Peyer's patch (tissue), 4 donors: ENCODE data around the gene CRACR2A. TPM values are rescaled to one million over a fixed set of nuclear protein-coding genes. Genes with fewer than 3 reads are reported as not detected.

Experiments
- DNase-seq, 3 donors: peaks; one replicate each; pipeline ENCODE4 v3.0.0-alpha.2; 2017 to 2019
- H3K27ac ChIP-seq, 4 donors: fragments of 200-600 bp; sonication (generic); one replicate each; pipeline ENCODE4 v1.5.1; 2016 to 2019
- H3K27me3 ChIP-seq, 2 donors: fragments of 200-600 bp; sonication (generic); one replicate each; pipeline ENCODE4 v1.5.1; 2019
- H3K36me3 ChIP-seq, 3 donors: fragments of 200-600 bp; sonication (generic); one replicate each; pipeline ENCODE4 v1.5.1; 2016 to 2019
- H3K4me1 ChIP-seq, 4 donors: fragments of 200-600 bp; sonication (generic); one replicate each; pipeline ENCODE4 v1.5.1; 2016 to 2019
- H3K4me3 ChIP-seq, 4 donors: fragments of 200-600 bp; sonication (generic); 1 replicate in 3 of 4; 2 replicates in 1 of 4; pipeline ENCODE4 v1.5.1; 2016 to 2019; ENCODE audit warnings: mild to moderate bottlenecking in 1 of 4
- H3K9me3 ChIP-seq, 4 donors: fragments of 200-600 bp; sonication (generic); one replicate each; pipeline ENCODE4 v1.5.1; 2016 to 2019; ENCODE audit warnings: mild to moderate bottlenecking in 1 of 4
- POLR2A ChIP-seq, 2 donors: fragments of 450-650 bp; IDR thresholded peaks; one replicate each; pipeline ENCODE4 v1.5.1; 2017; ENCODE audit warnings: antibody characterized with exemption in 2 of 2, mild to moderate bottlenecking in 2 of 2, moderate library complexity in 2 of 2
- total RNA-seq, 4 donors: library from RNA; depleted of rRNA; stranded (reverse); fragments of >200 nt; gene quantifications; one replicate each; pipeline ENCODE4 v1.1.0, GENCODE V29; 2016
- TF ChIP-seq, protein P1 (sequence below), 6 experiments: fragments of 450-650 bp in 4 of 6; fragments of 200-600 bp in 2 of 6; sonication (generic) in 1 of 6; IDR thresholded peaks; one replicate each; pipeline ENCODE4 v1.5.1; 2017 to 2019; ENCODE audit warnings: antibody characterized with exemption in 6 of 6, mild to moderate bottlenecking in 3 of 6, moderate library complexity in 1 of 6

CRACR2A gene
- total RNA-seq, 4 donors from 2014 or later: 52.3 to 81.7 (median 65.9) TPM

DNA sequence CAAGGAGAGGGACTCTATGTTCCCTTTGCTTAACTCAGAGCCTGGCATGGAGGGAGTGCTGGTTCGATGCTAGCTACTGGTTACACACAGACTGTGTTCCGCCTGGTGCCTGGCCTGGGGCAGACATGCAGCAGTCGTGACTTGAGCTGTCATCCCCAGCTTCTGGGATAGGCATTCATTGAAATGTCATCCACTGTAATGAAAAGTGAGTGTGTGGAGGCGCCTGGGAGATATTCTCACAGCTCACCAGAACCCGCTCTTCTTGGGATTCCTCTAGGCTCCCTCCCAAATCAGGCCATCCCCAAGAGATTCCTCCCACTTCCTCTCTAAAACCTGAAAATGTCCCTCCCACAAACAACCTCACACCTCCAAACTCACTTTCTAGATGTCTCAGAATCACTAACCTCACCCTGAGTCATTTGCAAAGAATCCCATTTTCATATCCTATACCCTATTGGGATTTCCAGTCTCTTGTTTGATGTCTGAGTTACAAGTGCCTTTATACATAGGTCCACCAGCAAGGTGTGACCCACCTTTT lies 82.8 kb downstream of the CRACR2A start:
- no peak for TF ChIP-seq POLR2A (IDR thresholded peaks at IDR 0.05)
- TF ChIP-seq, protein P1, sequence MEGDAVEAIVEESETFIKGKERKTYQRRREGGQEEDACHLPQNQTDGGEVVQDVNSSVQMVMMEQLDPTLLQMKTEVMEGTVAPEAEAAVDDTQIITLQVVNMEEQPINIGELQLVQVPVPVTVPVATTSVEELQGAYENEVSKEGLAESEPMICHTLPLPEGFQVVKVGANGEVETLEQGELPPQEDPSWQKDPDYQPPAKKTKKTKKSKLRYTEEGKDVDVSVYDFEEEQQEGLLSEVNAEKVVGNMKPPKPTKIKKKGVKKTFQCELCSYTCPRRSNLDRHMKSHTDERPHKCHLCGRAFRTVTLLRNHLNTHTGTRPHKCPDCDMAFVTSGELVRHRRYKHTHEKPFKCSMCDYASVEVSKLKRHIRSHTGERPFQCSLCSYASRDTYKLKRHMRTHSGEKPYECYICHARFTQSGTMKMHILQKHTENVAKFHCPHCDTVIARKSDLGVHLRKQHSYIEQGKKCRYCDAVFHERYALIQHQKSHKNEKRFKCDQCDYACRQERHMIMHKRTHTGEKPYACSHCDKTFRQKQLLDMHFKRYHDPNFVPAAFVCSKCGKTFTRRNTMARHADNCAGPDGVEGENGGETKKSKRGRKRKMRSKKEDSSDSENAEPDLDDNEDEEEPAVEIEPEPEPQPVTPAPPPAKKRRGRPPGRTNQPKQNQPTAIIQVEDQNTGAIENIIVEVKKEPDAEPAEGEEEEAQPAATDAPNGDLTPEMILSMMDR (IDR thresholded peaks at IDR 0.05): no peak
- Histone ChIP-seq H3K9me3 (no peaks in the 10 kb centered on the region), H3K27ac (no peak overlapping the region), H3K36me3 (peaks cover 0 to 7% (median 0%) of the 10 kb centered on the region in 3 donors), H3K4me1 (no peaks in the 10 kb centered on the region), H3K4me3 (no peak overlapping the region), H3K27me3 (no peaks in the 10 kb centered on the region)
- DNase-seq: no peak

DNA sequence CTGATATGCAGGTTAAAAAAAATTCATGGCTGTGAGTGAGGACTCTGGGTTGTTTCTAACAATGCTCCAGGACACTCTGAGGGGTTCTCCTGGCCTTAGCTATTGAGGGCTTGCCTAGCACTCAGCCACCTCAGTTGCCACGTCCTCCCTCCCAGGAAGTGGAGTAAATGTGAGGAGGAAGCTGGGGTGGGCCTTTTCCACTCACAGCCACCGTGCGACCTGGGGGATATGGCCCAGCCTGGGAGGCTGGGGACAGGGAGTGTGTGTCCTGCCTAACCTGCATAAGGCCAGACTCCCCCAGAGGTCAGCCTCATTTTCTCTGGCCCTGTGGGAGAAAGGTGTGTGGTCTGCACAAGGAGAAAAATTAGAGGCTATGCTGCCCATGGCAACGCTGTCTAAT lies 83.3 kb downstream of the CRACR2A start:
- peaks cover 0 to 7% (median 0%) of the 10 kb centered on the region in 3 donors for H3K36me3 ChIP-seq
- H3K27me3 ChIP-seq: no peaks in the 10 kb centered on the region
- H3K27ac ChIP-seq: no peak overlapping the region
- DNase-seq: no peak
- H3K9me3 ChIP-seq: no peaks in the 10 kb centered on the region
- no peak overlapping the region for H3K4me3 ChIP-seq
- H3K4me1 ChIP-seq: no peaks in the 10 kb centered on the region
- TF ChIP-seq POLR2A (IDR thresholded peaks at IDR 0.05): no peak
- TF ChIP-seq, protein P1 (IDR thresholded peaks at IDR 0.05): no peak

DNA sequence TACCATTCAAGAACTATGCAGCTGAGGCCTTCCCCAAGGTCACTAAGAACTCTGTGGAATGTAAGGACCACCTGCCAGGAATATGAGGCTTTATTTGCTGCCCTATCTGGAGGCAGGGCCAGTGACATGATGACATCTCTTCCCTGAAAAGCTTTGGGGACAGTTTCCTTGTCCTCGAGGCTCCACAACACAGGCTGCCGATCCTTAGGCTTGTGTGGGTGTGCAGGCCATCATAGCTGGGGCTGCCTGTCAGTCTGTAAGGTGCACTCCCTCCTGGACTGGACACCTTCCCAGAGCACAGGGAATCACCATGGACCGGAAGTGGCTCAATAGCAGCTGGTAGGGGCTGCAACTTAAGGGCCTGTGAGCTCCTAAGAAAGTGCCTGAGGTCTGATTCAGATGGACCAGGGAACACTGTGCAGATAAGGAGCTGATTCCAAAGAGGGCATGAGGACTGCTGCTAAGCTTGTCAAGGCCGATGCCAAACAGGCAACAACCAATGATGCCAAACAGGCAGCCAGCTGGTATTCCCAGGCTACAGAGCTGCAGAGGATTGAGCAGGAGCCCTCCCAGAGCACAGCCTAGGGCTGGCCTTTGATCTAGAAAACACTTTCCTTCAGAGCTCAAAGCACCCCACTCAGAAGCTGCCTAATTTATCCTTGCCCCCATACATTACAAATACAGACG lies 84.3 kb downstream of the CRACR2A start:
- TF ChIP-seq, protein P1 (IDR thresholded peaks at IDR 0.05): no peak
- no peak for TF ChIP-seq POLR2A (IDR thresholded peaks at IDR 0.05)
- Histone ChIP-seq H3K4me1 (no peaks in the 10 kb centered on the region), H3K27ac (no peak overlapping the region), H3K36me3 (peaks cover 0 to 7% (median 0%) of the 10 kb centered on the region in 3 donors), H3K9me3 (no peaks in the 10 kb centered on the region), H3K27me3 (no peaks in the 10 kb centered on the region), H3K4me3 (no peak overlapping the region)
- DNase-seq: no peak

DNA sequence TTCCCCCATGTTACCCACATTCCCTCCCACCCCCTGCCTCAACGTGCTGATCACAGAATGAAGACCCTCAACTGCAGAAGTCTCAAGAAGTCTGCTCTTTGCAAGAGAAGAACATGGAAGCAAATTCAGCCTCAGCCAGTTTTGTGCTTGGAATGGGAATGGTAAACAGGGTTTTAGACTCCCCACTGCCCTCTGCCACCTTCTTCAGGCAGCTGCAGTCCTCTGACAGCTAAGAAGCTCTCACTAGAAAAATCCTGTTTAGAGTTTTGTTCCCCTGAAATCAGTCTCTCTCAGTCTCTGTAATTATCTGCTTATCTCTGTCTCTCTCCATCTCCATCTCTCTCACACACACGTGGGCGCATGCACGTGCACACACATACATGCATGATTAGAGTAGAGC lies 85.4 kb downstream of the CRACR2A start:
- no peaks in the 10 kb centered on the region for H3K9me3 ChIP-seq
- no peak for DNase-seq
- H3K27me3 ChIP-seq: no peaks in the 10 kb centered on the region
- H3K27ac ChIP-seq: no peak overlapping the region
- H3K4me1 ChIP-seq: no peaks in the 10 kb centered on the region
- TF ChIP-seq POLR2A (IDR thresholded peaks at IDR 0.05): no peak
- TF ChIP-seq, protein P1 (IDR thresholded peaks at IDR 0.05): no peak
- peaks cover 0 to 5% (median 0%) of the 10 kb centered on the region in 3 donors for H3K36me3 ChIP-seq
- H3K4me3 ChIP-seq: no peak overlapping the region

DNA sequence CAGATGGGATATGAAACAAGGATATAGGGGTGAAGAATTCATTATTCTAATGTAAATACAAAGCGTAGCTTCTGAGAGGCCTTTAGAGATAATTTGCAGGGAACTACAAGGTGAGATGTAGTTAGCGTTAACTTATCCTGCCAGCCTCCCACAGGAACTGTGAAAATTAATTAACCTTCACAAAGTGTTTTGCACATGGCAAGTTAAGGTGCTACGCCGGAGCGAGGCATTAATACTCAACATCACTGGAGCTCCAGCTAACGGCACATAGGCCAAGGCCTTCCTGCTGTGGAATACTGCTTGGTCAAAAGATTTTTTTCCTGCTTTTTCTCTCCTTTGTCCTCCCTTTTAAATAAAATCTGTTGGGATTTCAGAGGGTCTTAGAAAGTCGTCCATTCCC lies 86.5 kb downstream of the CRACR2A start:
- Histone ChIP-seq H3K4me3 (no peak overlapping the region), H3K27me3 (no peaks in the 10 kb centered on the region), H3K4me1 (no peaks in the 10 kb centered on the region), H3K9me3 (no peaks in the 10 kb centered on the region), H3K36me3 (peaks cover 0 to 5% (median 0%) of the 10 kb centered on the region in 3 donors), H3K27ac (no peak overlapping the region)
- no peak for DNase-seq
- TF ChIP-seq POLR2A (IDR thresholded peaks at IDR 0.05): no peak

DNA sequence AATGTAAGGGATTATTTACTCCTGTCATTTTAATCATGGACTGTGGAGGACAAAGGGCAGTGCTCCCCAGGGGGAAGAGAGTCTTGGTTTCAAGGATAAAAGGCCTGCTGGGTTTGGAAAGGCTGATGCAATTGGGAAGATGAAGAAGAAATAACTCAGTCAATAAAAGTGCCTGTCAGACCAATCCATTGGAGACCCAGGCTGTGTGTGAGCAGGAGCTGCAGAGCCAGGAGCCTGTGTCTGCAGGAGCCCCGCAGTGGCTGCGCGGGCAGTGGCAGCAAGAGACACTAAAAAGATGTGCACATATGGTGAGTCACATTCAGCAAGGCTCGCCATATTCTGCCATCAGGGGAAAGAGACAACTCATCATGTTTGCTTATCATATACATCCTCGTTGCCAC lies 90.4 kb downstream of the CRACR2A start:
- Histone ChIP-seq H3K27me3 (no peaks in the 10 kb centered on the region), H3K4me1 (no peaks in the 10 kb centered on the region), H3K9me3 (no peaks in the 10 kb centered on the region), H3K4me3 (no peak overlapping the region), H3K36me3 (peaks cover 0 to 8% (median 0%) of the 10 kb centered on the region in 3 donors), H3K27ac (no peak overlapping the region)
- no peak for DNase-seq
- TF ChIP-seq, protein P1 (IDR thresholded peaks at IDR 0.05): no peak
- no peak for TF ChIP-seq POLR2A (IDR thresholded peaks at IDR 0.05)
